Large intestine (tissue), 3 donors: ENCODE data around the gene OXSR1. TPM values are rescaled to one million over a fixed set of nuclear protein-coding genes. Genes with fewer than 3 reads are reported as not detected.
A peak's percentile ranks its signal among the peaks of the same experiment; 100 is the strongest.
"Not testable (repeated sequence)": the region's sequence is repeated elsewhere in the genome, so short reads cannot be mapped to it uniquely, and the experiment has no call there.

Source experiments
- DNase-seq, 2 donors: peaks; one replicate each; pipeline versions ENCODE4 v3.0.0 to v3.0.0-alpha.2; 2013
- H3K27ac ChIP-seq: one replicate; pipeline ENCODE4 v1.5.1; 2013; ENCODE audit warnings: low read length
- H3K27me3 ChIP-seq: 2 replicates; pipeline ENCODE4 v1.6.1; 2013; ENCODE audit warnings: low read length; ENCODE audit not compliant: control insufficient read depth, insufficient read depth
- H3K36me3 ChIP-seq: 2 replicates; pipeline ENCODE4 v1.6.1; 2013; ENCODE audit warnings: low read length; ENCODE audit not compliant: control insufficient read depth, insufficient read depth
- H3K4me1 ChIP-seq: one replicate; pipeline ENCODE4 v1.6.1; 2013; ENCODE audit warnings: low read length; ENCODE audit not compliant: control insufficient read depth, insufficient read depth
- H3K4me3 ChIP-seq: one replicate; pipeline ENCODE4 v1.5.1; 2013; ENCODE audit warnings: low read length
- H3K9me3 ChIP-seq: one replicate; pipeline ENCODE4 v1.6.1; 2013; ENCODE audit warnings: mild to moderate bottlenecking, low read depth, low read length, moderate library complexity; ENCODE audit not compliant: control insufficient read depth
- WGBS: methylation state at CpG from one replicate; pipeline ENCODE4 v1.1.5; 2013; ENCODE audit warnings: low lambda C conversion rate; ENCODE audit not compliant: insufficient coverage; 5-methylcytosine and 5-hydroxymethylcytosine counted together
- polyA plus RNA-seq: library from polyadenylated mRNA; unstranded; fragments of 120-200 nt; gene quantifications from one replicate; pipeline ENCODE4 v1.2.1, GENCODE V29; 2013

Gene OXSR1
- polyA plus RNA-seq, 1 donor = 30.4 TPM

GRCh38 chr3:38154033-38154494 lies 11.3 kb upstream of the OXSR1 start:
- 100% methylated on average over 1 of the region's 2 CpGs for WGBS
- H3K27ac ChIP-seq = no peak overlapping the region
- no peaks in the 10 kb centered on the region for H3K27me3 ChIP-seq
- no peaks in the 10 kb centered on the region for H3K36me3 ChIP-seq
- no peak overlapping the region for H3K4me3 ChIP-seq
- no peaks in the 10 kb centered on the region for H3K9me3 ChIP-seq
- no peaks in the 10 kb centered on the region for H3K4me1 ChIP-seq
- no peak for DNase-seq

- DNase-seq = no peak
- no peak overlapping the region for H3K4me3 ChIP-seq
- H3K9me3 ChIP-seq = no peaks in the 10 kb centered on the region
- H3K27ac ChIP-seq = no peak overlapping the region
- WGBS = no CpG with 5 or more reads among the region's 2 CpGs
- no peaks in the 10 kb centered on the region for H3K36me3 ChIP-seq
- H3K4me1 ChIP-seq = no peaks in the 10 kb centered on the region
- no peaks in the 10 kb centered on the region for H3K27me3 ChIP-seq
Observed at GRCh38 chr3:38154625-38155255, 10.6 kb upstream of the OXSR1 start.

DNA sequence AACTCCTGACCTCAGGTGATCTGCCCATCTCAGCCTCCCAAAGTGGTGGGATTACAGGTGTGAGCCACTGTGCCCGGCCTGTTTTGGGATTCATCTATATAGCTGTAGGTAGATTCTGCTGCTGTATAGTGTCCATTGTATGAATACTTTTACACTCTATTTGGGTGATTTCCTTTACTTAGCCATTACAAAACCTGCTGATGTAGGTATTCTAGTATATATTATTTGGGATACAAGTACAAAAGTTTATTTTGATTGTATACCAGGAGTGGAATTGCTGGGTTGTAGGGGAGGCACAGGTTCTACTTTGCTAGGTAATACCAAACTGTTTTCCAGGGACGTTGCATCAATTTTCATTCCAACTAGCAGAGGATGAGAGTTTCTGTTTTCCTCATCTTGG lies 9.5 kb upstream of the OXSR1 start:
- Histone ChIP-seq H3K27ac (no peak overlapping the region), H3K4me3 (no peak overlapping the region), H3K27me3 (no peaks in the 10 kb centered on the region), H3K36me3 (no peaks in the 10 kb centered on the region), H3K9me3 (no peaks in the 10 kb centered on the region), H3K4me1 (no peaks in the 10 kb centered on the region)
- DNase-seq = no peak
- no CpG with 5 or more reads among the region's 2 CpGs for WGBS

DNA sequence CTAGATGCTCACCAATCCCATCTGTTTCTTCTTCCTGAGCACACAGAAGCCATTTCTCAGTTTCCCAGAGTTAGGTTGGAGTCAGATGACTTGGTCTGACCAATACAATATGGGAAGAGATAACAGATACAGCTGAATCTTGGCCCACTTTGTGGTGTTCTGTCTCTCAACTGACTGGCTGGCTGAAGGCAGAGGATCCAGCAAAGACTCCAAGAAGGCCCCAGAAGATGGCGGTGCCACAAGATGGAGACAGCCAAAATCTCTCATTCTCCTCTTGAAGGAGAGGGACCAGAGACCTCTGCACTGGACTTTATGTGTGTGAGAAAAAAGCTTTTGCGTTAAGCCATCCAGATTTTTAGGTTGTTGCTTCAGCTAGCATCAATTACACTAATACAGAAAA lies 8.2 kb upstream of the OXSR1 start:
- Histone ChIP-seq H3K27ac (no peak overlapping the region), H3K4me1 (no peaks in the 10 kb centered on the region), H3K27me3 (no peaks in the 10 kb centered on the region), H3K36me3 (no peaks in the 10 kb centered on the region), H3K9me3 (no peaks in the 10 kb centered on the region), H3K4me3 (no peak overlapping the region)
- no CpG with 5 or more reads among the region's 2 CpGs for WGBS
- no peak for DNase-seq

GRCh38 chr3:38157595-38157994 lies 7.7 kb upstream of the OXSR1 start:
- DNase-seq = no peak
- 100% methylated on average over 1 of the region's 3 CpGs for WGBS
- no peaks in the 10 kb centered on the region for H3K36me3 ChIP-seq
- no peaks in the 10 kb centered on the region for H3K27me3 ChIP-seq
- H3K4me3 ChIP-seq = no peak overlapping the region
- H3K27ac ChIP-seq = no peak overlapping the region
- H3K9me3 ChIP-seq = no peaks in the 10 kb centered on the region
- H3K4me1 ChIP-seq = no peaks in the 10 kb centered on the region

DNA sequence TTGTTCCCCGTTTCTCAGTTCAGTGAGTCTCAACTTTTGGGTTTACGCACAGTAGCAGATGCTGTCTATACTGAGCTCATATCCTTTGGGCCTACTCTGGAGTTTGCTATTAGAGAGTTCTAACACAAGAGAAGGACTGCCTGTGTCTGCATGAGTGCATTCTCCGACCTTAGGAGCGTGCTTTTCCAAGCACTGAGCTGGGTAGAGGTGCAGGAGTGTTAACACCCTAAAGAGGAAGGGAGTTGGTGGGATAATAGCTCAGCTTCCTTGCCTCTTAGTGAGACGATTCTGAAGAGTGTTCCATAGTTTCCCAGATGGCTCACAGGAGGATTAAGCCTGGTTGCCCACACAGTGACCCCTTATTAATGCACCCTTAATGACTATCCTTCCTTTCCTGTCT lies 6.9 kb upstream of the OXSR1 start:
- no peak overlapping the region for H3K27ac ChIP-seq
- no CpG with 5 or more reads among the region's 5 CpGs for WGBS

DNA sequence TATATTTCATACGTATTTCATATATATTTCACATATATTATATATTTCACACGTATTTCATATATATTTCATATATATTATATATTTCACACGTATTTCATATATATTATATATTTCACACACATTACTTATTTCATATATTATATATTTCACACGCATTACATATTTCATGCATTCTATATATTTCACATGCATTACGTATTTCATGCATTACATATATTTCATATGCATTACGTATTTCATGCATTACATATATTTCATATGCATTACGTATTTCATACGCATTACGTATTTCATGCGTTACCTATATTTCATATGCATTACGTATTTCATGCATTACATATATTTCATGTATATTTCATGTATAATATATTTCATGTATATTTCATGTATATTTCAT lies 4.6 kb upstream of the OXSR1 start:
- H3K9me3 ChIP-seq, H3K27ac ChIP-seq, H3K36me3 ChIP-seq, DNase-seq, H3K4me3 ChIP-seq, H3K27me3 ChIP-seq, H3K4me1 ChIP-seq: not testable (repeated sequence)
- 97% methylated on average over 11 of the region's 11 CpGs for WGBS

More for the DNA sequence above, 6.9 kb upstream of the OXSR1 start:
- Histone ChIP-seq H3K4me3 (no peak overlapping the region), H3K9me3 (no peaks in the 10 kb centered on the region), H3K4me1 (no peaks in the 10 kb centered on the region), H3K27me3 (no peaks in the 10 kb centered on the region), H3K36me3 (no peaks in the 10 kb centered on the region)
- no peak for DNase-seq

DNA sequence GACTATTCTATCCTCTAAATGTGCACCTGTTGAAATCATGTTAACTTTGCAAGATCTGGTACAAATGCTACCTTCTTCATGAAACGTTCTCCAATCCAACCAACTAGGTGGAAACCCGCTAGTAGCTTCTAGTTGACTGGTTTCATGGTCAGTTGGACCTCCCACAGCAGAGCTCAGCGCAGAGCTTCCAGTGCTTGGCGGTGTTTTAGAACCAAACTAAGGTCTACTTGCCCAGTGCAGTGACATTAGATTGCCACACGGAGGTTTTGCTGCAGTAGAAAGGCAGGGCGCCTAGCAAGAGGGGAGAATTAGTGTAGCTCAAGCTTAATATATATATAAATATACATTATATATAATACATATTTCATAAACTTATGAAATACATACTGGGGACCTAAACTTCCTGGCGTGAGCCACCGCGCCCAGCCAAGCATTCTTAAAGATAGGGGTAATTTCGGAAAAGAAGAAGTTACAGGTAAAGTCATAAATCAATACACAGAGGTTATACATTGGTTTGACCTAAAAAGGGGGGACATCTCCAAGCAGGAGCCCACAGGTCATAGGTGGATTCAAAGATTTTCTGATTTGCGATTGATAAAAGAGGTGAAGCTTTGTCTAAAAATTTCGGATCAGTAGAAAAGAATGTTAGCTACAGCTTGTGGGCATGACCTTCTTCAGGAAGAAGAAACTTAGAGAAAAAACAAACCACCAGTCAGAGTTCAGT lies 2.1 kb upstream of the OXSR1 start:
- Histone ChIP-seq H3K27ac (no peak overlapping the region), H3K9me3 (no peaks in the 10 kb centered on the region), H3K4me1 (peaks cover 3% of the 10 kb centered on the region), H3K4me3 (no peak overlapping the region), H3K27me3 (no peaks in the 10 kb centered on the region), H3K36me3 (no peaks in the 10 kb centered on the region)
- 100% methylated on average over 4 of the region's 12 CpGs for WGBS
- no peak for DNase-seq

- Histone ChIP-seq H3K27ac (peak overlapping the region; percentile 83), H3K4me1 (peaks cover 3% of the 10 kb centered on the region), H3K9me3 (no peaks in the 10 kb centered on the region), H3K27me3 (no peaks in the 10 kb centered on the region), H3K36me3 (no peaks in the 10 kb centered on the region), H3K4me3 (peak overlapping the region; percentile 60)
- 59% methylated on average over 7 of the region's 24 CpGs for WGBS
- peak in 1 of 2 donors; percentile 37 for DNase-seq
Observed at GRCh38 chr3:38163841-38164642, 1.3 kb upstream of the OXSR1 start.

GRCh38 chr3:38164643-38164951 lies 740 bp upstream of the OXSR1 start:
- no CpG with 5 or more reads among the region's 17 CpGs for WGBS

More at GRCh38 chr3:38164643-38164951, 740 bp upstream of the OXSR1 start:
- DNase-seq = no peak
- peaks cover 3% of the 10 kb centered on the region for H3K4me1 ChIP-seq
- H3K27me3 ChIP-seq = no peaks in the 10 kb centered on the region
- no peaks in the 10 kb centered on the region for H3K9me3 ChIP-seq
- no peaks in the 10 kb centered on the region for H3K36me3 ChIP-seq
- H3K4me3 ChIP-seq = peak overlapping the region; percentile 60
- H3K27ac ChIP-seq = peak overlapping the region; percentile 83
